Midbrain (tissue), 1 donor: ENCODE measurements around the gene ELAPOR2.
A peak's percentile ranks its signal among the peaks of the same experiment; 100 is the strongest.
"Not testable (repeated sequence)": the region's sequence is repeated elsewhere in the genome, so short reads cannot be mapped to it uniquely, and the experiment has no call there.

Experiments
- DNase-seq: peaks from one replicate; lab custom pipeline; 2025; lab: John Stamatoyannopoulos, UW

ELAPOR2 gene

GRCh38 chr7:87059525-87060287, at the start of gene ELAPOR2:
ELAPOR2 (minus strand) TSS chr7:87059654; CDS start chr7:87059513, 141 bp downstream.
- peak; percentile 86 for DNase-seq

GRCh38 chr7:87107949-87108776, 48.7 kb upstream of the ELAPOR2 start:
- no peak for DNase-seq

- DNase-seq, result no peak
Observed at GRCh38 chr7:87106974-87107612, 47.6 kb upstream of the ELAPOR2 start.

DNA sequence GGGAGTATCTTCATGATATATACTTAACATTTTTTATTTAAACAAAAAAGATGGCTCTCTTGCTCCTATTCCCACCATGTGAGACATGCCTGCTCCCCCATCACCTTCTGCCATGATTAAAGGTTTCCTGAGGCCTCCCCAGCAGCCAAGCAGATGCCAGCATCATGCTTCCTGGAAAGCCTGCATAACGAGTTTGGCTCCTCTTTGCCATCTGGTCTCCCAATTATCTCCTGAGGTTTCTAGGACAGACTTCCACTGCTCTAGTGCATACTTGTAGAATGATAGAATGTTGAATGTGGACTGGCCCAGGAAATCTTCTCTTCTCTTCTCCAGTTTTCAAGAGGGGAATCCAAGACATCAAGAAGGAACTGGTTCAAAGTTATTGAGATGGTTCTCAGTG, 45.9 kb upstream of the ELAPOR2 start:
- no peak for DNase-seq

DNA sequence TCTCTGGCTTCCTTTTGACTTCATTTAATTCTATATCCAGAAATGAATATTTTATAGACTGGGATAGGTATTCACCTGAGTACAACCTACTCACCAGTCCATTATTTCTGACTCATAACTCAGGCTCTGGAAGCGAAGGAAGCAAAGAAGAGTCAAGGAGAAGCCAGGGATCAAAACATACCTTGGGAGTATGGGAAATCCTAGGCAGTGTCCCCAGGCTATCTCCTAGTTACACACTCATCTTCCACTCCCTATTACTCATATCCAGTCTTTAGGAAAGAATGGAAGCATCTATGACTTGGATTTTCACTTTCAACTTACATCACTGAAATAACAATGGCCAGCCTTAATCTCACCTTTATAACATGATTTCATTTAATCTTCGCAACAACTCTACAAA, 40.9 kb upstream of the ELAPOR2 start:
- no peak for DNase-seq

DNA sequence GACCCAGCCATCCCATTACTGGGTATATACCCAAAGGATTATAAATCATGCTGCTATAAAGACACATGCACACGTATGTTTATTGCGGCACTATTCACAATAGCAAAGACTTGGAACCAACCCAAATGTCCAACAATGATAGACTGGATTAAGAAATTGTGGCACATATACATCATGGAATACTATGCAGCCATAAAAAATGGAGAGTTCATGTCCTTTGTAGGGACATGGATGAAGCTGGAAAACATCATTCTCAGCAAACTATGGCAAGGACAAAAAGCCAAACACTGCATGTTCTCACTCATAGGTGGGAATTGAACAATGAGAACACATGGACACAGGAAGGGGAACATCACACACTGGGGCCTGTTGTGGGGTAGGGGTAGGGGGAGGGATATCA, 37.9 kb upstream of the ELAPOR2 start:
- DNase-seq, result not testable (repeated sequence)

DNA sequence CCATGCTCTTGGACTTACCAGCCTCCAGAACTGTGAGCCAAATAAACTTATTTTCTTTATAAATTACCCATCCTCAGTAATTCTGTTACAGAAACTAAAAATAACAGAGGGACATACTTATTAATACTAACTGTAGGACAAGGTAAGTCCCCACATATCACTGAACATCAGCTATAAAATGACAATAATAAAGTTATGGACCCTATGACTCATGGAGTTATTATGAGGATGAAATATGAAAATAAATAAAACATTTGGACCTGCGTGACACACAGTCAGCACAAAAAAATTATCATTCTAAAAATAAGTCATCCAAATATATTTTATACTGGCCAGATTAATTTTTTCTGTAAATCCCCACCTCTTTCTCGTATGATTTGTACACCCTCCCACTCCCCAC, 34.9 kb upstream of the ELAPOR2 start:
- no peak for DNase-seq

- no peak for DNase-seq
Observed at GRCh38 chr7:87092568-87093091, 33.2 kb upstream of the ELAPOR2 start.

DNA sequence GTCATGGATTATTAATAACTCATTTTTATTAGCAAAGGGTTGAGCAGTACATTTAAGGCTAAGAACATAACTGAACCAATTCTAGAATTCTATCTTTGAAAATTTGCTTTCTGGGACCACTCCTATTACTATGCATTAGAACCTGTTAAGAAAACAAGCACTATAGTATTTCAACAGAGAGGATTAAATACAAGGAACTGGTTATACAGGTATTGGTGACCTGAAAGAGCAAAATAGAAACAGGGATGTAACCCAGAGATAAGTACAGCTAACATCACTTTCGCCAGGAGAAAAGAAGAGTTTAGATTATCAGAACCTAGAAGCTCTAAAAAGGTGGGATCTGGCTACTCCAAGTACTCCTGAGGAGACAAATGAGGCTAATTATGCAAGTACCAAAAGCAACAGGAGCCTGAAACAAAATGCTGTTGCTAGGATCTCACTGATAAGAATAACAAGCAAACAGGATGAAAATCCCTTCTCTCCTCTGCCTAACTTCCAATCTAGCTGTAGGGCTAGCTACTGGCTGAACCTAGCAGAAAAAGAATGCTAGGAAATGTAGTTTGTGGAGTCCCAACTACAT, 32.1 kb upstream of the ELAPOR2 start:
- no peak for DNase-seq

DNA sequence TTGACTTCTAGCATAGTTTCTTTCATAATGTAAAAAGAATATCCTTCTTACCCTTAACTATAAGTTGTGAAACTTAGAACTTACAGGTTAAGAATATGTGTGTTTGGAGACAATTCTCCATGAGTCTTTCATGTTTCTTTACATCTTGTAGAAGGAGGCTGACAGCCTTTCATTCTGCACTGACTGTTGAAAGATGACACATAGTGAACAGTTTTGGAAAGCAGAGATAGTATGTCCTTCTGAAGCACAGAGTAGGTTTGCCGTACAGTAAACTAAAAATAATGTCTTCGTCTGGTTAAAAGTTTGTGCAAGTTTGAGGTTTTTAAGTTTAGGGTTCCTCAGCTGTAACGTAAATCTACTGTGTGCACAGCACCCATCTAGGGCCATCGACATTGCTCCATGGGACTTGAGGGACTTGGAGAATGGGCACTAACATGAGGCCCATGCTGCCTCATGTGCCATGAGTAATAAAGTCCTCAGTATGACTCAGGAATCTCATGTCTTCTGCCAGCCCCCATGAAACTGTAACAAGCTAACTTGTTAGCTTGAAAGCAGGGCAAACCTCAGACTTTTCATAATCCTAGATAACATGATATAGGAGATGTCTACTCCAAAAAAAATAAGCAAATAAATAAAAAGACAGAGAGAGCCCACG, 24.5 kb upstream of the ELAPOR2 start:
- no peak for DNase-seq

GRCh38 chr7:87082675-87083074, 23.2 kb upstream of the ELAPOR2 start:
- no peak for DNase-seq

GRCh38 chr7:87075671-87076404, 16.4 kb upstream of the ELAPOR2 start:
- no peak for DNase-seq

DNA sequence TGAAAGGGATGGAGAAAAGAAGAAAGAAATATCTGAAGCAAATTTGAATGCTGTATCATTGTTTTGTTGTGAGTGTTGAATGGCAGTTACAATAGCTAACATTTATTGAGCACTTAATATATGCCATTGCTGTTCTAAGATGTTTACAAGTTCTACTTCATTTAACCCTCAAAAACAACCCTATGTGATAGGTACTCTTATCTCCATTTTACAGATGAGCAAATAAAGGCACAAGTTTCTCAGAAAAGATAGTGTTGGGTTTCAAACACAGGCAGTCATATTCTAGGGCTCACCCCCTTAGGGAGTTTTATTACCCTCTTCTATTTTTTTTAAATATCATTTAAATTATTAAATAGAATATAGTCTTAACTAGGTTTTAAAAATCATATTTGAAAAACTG, 8.3 kb upstream of the ELAPOR2 start:
- DNase-seq, result no peak

- no peak for DNase-seq
Observed at GRCh38 chr7:87060288-87060537, 759 bp upstream of the ELAPOR2 start.

DNA sequence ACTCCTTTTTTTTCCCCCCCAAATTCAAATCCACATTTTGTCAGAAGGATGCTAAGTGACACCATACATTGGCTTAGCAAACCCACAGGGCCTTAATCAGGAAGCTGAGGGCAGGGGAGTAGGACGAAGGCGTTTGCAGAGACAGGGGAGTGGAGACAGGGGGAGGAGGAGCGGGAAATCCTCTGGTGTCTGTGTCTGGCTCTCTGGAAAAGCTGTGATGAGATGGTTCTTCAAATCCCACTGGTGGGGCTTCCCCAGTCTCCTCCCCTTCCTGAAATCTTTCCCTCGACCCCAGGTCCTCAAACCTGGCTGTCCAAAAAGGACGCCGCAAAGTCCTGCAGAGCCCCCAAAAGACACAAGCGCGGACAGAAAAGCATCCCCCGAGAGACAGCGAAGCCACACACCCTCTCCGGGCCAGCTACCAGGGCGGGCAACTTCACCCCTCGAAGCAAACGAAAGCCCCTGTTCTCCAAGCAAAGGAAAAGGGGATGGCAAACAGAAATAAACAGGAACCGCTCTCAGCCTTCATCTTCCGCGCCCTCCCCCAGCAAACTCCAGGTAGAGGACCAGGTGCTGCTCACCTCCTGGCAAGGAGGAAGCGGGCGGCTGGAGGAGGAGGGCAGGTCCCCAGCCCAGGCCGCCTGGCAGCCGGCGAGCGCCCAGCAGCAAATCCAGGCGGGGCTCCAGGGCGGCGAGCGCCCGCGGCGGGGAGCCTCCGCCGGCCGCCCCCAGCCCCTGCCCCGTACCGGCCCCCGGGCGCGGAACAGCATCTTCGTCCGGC, 520 bp downstream of the ELAPOR2 start:
- DNase-seq, result peak; percentile 51

DNA sequence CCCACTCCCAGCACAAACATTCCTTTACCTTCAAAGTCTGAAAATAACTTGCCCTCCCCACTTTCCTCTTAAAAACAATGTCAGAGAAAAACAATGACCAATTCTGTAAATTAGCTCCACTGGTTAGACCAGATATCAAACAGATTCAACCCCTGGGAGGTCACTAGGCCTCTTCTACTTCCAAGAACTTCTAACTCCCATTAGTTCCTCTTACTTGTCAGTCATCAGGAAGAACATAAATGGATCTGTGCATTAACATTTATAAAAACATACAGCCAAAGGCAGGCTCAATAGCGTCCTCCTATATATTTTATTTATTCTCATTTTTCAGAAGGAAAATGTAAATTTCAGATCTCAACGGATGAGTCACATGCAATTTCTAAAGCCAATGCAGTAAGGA, 2.2 kb downstream of the ELAPOR2 start:
- peak; percentile 5 for DNase-seq

DNA sequence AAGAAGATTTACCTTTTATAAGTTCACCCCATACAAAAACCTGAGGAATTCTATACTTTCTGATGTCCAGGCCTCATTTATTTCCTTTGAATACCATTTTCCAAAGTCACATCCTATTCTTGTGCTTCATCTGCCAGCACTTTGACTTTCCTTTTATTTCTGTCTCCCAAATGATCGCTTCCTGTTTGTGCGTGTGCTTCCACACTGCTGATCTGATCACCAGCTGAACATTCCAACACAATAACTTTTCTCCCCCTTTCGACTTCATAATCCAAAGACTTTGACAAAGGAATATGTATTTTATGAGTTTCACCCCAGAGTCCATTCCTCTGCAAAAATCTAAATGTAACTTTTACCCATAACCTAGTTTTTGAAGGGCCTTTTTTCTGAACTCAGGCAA, 3.1 kb downstream of the ELAPOR2 start:
- DNase-seq, result no peak

GRCh38 chr7:87048839-87049238, 10.6 kb downstream of the ELAPOR2 start:
- DNase-seq, result no peak

GRCh38 chr7:87046456-87046855, 13.0 kb downstream of the ELAPOR2 start:
- DNase-seq, result no peak

DNA sequence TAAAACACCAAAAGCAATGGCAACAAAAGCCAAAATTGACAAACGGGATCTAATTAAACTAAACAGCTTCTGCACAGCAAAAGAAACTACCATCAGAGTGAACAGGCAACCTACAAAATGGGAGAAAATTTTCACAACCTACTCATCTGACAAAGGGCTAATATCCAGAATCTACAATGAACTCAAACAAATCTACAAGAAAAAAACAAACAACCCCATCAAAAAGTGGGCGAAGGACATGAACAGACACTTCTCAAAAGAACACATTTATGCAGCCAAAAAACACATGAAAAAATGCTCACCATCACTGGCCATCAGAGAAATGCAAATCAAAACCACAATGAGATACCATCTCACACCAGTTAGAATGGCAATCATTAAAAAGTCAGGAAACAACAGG, 14.7 kb downstream of the ELAPOR2 start:
- not testable (repeated sequence) for DNase-seq
